ENCODE results near the gene ALK.

The ALK gene

DNA sequence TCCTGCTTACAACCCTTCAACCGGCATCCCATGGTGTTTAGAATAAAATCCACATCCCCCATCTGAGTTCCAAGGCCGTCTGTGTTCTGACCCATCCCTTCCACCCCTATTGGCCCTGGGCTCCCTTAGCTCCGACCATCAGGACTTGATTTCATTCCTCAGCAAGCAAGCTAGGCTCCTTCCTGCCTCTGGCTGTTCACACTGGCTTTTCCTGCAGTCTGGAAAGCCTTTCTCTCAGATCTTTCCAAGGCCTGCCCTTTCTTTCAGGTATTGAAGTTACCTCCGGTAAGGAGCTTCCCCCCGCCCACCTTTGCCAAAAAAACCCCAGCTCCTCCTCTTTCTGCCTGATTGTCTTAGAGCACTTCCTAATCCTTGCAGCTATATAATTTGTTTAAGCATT is 719.4 kb downstream of the ALK start:
- WGBS, result 23% methylated on average over 5 of the region's 5 CpGs
- no peaks in the 10 kb centered on the region for H3K36me3 ChIP-seq (ENCODE audit: insufficient read depth, low read length)
- no peak overlapping the region for H3K4me3 ChIP-seq (ENCODE audit: low read length)
- H3K27ac ChIP-seq (ENCODE audit: low read depth, low read length), result no peak overlapping the region
- H3K9me3 ChIP-seq (ENCODE audit: insufficient read depth, low read depth, low read length), result no peaks in the 10 kb centered on the region
- no peaks in the 10 kb centered on the region for H3K27me3 ChIP-seq (ENCODE audit: insufficient read depth, low read length)
- H3K9ac ChIP-seq (ENCODE audit: low read depth, low read length), result no peak overlapping the region
- H3K4me1 ChIP-seq (ENCODE audit: insufficient read depth, low read length), result peaks cover 11% of the 10 kb centered on the region

DNA sequence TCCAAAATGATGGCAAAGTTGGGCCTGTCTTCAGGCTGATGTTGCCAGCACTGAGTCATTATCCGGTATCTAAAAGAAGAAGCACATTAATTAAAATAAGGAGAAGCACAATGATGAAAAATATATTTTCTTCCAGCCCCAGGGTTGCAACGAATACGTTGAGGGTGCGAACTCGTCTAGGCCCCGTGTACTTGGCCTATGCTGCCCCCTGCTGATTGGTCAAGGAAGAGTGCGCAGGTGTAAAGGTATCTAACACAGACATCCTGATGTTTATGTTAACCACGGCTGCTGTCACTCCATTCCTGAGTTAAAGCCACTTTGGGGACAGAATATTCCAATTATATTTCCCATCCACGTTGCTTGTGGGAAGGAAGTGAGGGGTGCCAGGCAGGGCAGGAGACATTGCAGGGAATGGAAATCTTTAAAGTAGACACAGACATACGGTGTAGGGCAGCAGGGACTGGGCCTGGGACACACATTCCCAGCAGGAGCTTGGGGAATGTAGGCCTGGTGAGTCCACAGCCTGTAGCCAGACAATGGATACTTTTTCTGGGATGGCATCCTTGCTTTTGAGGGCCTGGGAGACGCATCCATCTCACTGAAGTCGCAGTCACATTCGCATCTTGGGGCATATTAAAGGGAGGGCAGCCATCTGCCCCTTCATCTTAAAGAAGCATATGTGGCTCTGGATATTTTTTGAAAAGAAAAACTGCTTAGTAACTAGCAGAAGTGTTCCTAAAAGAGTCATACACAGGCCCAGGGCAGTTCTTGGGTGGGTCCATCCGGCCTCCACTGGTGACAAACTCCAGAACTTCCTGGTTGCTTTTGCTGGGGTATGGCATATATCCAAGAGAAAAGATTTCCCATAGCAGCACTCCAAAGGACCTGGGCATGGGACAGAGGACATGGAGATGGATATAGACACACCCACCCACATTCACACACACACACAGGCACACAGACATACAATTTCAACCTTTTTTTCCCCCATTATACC is 724.3 kb downstream of the ALK start:
- H3K36me3 ChIP-seq (ENCODE audit: insufficient read depth, low read length), result no peaks in the 10 kb centered on the region
- WGBS, result 40% methylated on average over 14 of the region's 14 CpGs
- H3K9ac ChIP-seq (ENCODE audit: low read depth, low read length), result no peak overlapping the region
- no peaks in the 10 kb centered on the region for H3K9me3 ChIP-seq (ENCODE audit: insufficient read depth, low read depth, low read length)
- no peak overlapping the region for H3K27ac ChIP-seq (ENCODE audit: low read depth, low read length)
- H3K4me3 ChIP-seq (ENCODE audit: low read length), result no peak overlapping the region
- peaks cover 4% of the 10 kb centered on the region for H3K4me1 ChIP-seq (ENCODE audit: insufficient read depth, low read length)
- H3K27me3 ChIP-seq (ENCODE audit: insufficient read depth, low read length), result no peaks in the 10 kb centered on the region

DNA sequence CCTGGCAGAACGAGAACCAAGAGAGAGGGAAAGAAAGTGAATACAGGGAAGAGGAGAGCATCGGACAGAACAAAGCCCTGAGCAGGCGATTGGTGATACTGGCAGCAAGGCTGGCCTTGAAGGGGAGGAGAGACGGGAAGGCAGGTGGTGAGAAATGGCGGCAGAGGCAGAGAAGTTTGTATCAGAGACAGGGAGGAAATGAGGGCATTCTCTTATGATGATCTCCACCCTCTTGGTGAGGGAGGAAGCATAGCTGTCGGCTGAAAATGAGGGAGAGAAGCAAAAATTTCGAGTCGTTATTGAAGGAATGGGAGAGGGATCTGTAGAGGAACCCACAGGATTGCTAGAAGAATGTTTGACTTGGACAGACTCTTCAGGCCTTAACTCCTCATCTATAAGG is 725.6 kb downstream of the ALK start:
- Histone ChIP-seq H3K36me3 (ENCODE audit: insufficient read depth, low read length) (no peaks in the 10 kb centered on the region), H3K27ac (ENCODE audit: low read depth, low read length) (no peak overlapping the region), H3K27me3 (ENCODE audit: insufficient read depth, low read length) (no peaks in the 10 kb centered on the region), H3K4me3 (ENCODE audit: low read length) (no peak overlapping the region), H3K9me3 (ENCODE audit: insufficient read depth, low read depth, low read length) (no peaks in the 10 kb centered on the region), H3K4me1 (ENCODE audit: insufficient read depth, low read length) (no peaks in the 10 kb centered on the region), H3K9ac (ENCODE audit: low read depth, low read length) (no peak overlapping the region)
- 86% methylated on average over 8 of the region's 8 CpGs for WGBS

DNA sequence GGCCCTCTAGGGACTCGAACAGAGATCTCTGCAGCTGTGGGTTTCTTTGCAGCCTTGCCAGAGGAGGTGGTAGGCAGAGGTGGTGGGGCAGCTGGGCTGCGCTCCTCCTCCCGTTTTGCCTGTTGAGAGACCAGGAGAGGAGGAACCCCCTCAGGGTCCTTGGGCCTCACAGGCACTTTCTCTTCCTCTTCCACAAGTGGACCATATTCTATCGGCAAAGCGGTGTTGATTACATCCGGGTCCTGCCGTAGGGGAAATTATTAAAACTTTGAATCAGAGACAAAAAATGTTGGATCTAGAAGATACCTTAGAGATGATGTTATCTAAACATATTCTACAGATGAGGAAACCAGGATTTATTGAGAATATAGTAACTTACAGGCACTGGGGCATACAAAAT is 727.7 kb downstream of the ALK start:
- H3K9me3 ChIP-seq (ENCODE audit: insufficient read depth, low read depth, low read length), result no peaks in the 10 kb centered on the region
- H3K4me3 ChIP-seq (ENCODE audit: low read length), result no peak overlapping the region
- H3K9ac ChIP-seq (ENCODE audit: low read depth, low read length), result no peak overlapping the region
- H3K27ac ChIP-seq (ENCODE audit: low read depth, low read length), result no peak overlapping the region
- no peaks in the 10 kb centered on the region for H3K36me3 ChIP-seq (ENCODE audit: insufficient read depth, low read length)
- H3K4me1 ChIP-seq (ENCODE audit: insufficient read depth, low read length), result no peaks in the 10 kb centered on the region
- H3K27me3 ChIP-seq (ENCODE audit: insufficient read depth, low read length), result no peaks in the 10 kb centered on the region
- WGBS, result 87% methylated on average over 7 of the region's 7 CpGs

DNA sequence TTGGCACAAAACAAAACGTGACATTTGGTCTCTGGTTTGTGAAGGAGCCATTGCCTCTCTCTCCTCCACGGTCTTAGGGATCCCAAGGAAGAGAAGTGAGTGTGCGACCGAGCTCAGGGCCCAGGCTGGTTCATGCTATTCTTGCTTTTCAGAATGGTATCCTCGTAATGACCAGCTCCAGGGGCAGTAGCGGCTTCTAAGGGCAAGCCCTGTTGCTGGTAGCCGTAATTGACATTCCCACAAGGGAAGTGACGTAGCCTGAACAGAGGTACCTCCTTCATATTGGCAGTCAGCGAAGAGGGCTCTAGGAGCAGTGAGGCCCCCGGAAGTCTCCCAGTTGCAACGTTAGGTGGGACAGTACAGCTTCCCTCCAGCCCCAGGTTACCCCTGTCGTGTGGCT is 728.3 kb downstream of the ALK start:
- Histone ChIP-seq H3K4me1 (ENCODE audit: insufficient read depth, low read length) (no peaks in the 10 kb centered on the region), H3K4me3 (ENCODE audit: low read length) (no peak overlapping the region), H3K36me3 (ENCODE audit: insufficient read depth, low read length) (no peaks in the 10 kb centered on the region), H3K9me3 (ENCODE audit: insufficient read depth, low read depth, low read length) (no peaks in the 10 kb centered on the region), H3K27ac (ENCODE audit: low read depth, low read length) (no peak overlapping the region), H3K9ac (ENCODE audit: low read depth, low read length) (no peak overlapping the region), H3K27me3 (ENCODE audit: insufficient read depth, low read length) (no peaks in the 10 kb centered on the region)
- 93% methylated on average over 12 of the region's 12 CpGs for WGBS

DNA sequence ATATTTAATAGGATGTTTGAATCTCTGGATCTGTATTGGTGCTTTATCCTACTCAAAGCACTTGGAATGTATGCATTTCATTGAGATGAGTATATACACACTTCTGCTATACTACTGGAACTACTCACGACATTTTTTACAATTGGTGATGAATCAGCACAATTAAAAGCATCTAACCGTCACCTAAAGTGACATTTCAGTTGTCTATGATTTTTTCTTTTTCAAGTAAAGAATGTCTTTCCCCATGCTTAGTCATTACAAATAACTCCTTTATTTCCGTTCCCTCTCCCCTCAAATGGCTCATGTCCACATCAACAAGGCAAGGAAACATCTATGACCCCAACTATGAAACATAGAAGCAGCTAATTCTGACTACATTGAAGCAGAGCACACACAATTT is 728.9 kb downstream of the ALK start:
- WGBS, result 92% methylated on average over 3 of the region's 3 CpGs
- H3K27me3 ChIP-seq (ENCODE audit: insufficient read depth, low read length), result no peaks in the 10 kb centered on the region
- no peaks in the 10 kb centered on the region for H3K9me3 ChIP-seq (ENCODE audit: insufficient read depth, low read depth, low read length)
- no peaks in the 10 kb centered on the region for H3K4me1 ChIP-seq (ENCODE audit: insufficient read depth, low read length)
- no peak overlapping the region for H3K9ac ChIP-seq (ENCODE audit: low read depth, low read length)
- H3K4me3 ChIP-seq (ENCODE audit: low read length), result no peak overlapping the region
- H3K27ac ChIP-seq (ENCODE audit: low read depth, low read length), result no peak overlapping the region
- H3K36me3 ChIP-seq (ENCODE audit: insufficient read depth, low read length), result no peaks in the 10 kb centered on the region

DNA sequence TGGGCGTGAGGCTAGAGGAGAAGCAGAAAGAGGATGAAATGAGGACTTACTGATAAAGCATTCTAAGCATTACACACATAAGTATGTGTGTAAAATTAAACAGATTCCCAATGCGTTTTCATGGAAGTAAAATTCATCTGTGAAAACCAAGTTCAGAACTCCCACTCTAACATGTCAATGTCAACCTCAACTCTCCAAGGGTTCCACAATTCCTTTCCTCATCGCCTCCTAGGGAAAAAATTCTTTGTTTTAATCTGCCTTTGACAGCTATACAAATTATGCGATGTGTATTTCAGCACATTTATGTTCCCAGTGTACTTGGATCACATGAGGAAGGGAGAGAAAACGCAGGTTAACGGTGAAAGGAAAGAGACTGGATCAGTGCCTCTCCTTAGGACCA is 729.6 kb downstream of the ALK start:
- WGBS, result 95% methylated on average over 6 of the region's 6 CpGs
- no peaks in the 10 kb centered on the region for H3K36me3 ChIP-seq (ENCODE audit: insufficient read depth, low read length)
- H3K9ac ChIP-seq (ENCODE audit: low read depth, low read length), result no peak overlapping the region
- H3K27ac ChIP-seq (ENCODE audit: low read depth, low read length), result no peak overlapping the region
- H3K9me3 ChIP-seq (ENCODE audit: insufficient read depth, low read depth, low read length), result 0 out of 2 replicates have a peak, but pooled peaks cover 3% of the 10 kb centered on the region
- no peaks in the 10 kb centered on the region for H3K27me3 ChIP-seq (ENCODE audit: insufficient read depth, low read length)
- no peaks in the 10 kb centered on the region for H3K4me1 ChIP-seq (ENCODE audit: insufficient read depth, low read length)
- H3K4me3 ChIP-seq (ENCODE audit: low read length), result no peak overlapping the region

DNA sequence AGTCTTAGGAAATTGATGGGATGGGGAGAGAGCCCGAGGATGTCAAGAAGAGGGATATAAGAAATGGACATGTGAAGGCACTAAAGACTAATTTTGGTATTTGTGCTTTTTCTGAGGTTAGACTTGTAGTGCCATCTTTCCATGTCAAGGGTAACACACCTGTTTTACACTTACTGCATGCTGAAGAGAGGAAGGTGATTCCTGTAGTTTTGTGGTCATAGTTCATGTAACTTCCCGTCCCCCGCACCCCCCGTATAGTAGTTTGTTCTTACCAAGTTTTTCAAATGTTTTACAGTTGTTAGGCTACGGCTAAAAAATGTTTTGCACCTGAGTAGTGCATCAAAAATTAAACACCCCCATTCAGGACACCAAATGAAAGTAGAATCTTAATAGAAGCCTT is 732.3 kb downstream of the ALK start:
- no peaks in the 10 kb centered on the region for H3K27me3 ChIP-seq (ENCODE audit: insufficient read depth, low read length)
- H3K4me1 ChIP-seq (ENCODE audit: insufficient read depth, low read length), result no peaks in the 10 kb centered on the region
- H3K9ac ChIP-seq (ENCODE audit: low read depth, low read length), result no peak overlapping the region
- 0 out of 2 replicates have a peak, but pooled peaks cover 3% of the 10 kb centered on the region for H3K9me3 ChIP-seq (ENCODE audit: insufficient read depth, low read depth, low read length)
- no peak overlapping the region for H3K27ac ChIP-seq (ENCODE audit: low read depth, low read length)
- H3K4me3 ChIP-seq (ENCODE audit: low read length), result no peak overlapping the region
- 97% methylated on average over 5 of the region's 5 CpGs for WGBS
- H3K36me3 ChIP-seq (ENCODE audit: insufficient read depth, low read length), result no peaks in the 10 kb centered on the region

DNA sequence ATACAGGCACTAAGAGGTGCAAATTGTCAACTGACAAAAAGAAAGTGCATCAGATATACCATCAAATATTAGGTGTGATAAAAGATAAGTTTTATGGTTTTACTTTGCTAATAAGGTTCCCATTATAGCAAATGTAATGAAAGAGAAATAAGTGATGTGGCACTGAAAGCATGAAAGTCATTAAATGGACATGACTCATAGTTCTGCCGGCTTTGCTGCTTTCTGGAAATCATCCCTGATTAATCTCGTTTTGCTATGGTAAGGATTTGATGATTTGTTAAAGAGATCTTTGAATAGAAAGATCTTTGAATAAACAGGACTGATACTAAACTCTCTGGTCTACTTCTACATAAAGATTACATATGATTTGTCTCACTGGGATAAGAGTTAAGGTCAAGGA is 733.5 kb downstream of the ALK start:
- H3K4me3 ChIP-seq (ENCODE audit: low read length), result no peak overlapping the region
- H3K36me3 ChIP-seq (ENCODE audit: insufficient read depth, low read length), result no peaks in the 10 kb centered on the region
- H3K4me1 ChIP-seq (ENCODE audit: insufficient read depth, low read length), result no peaks in the 10 kb centered on the region
- H3K27me3 ChIP-seq (ENCODE audit: insufficient read depth, low read length), result no peaks in the 10 kb centered on the region
- H3K27ac ChIP-seq (ENCODE audit: low read depth, low read length), result no peak overlapping the region
- 86% methylated on average over 2 of the region's 2 CpGs for WGBS
- no peak overlapping the region for H3K9ac ChIP-seq (ENCODE audit: low read depth, low read length)
- 0 out of 2 replicates have a peak, but pooled peaks cover 3% of the 10 kb centered on the region for H3K9me3 ChIP-seq (ENCODE audit: insufficient read depth, low read depth, low read length)

DNA sequence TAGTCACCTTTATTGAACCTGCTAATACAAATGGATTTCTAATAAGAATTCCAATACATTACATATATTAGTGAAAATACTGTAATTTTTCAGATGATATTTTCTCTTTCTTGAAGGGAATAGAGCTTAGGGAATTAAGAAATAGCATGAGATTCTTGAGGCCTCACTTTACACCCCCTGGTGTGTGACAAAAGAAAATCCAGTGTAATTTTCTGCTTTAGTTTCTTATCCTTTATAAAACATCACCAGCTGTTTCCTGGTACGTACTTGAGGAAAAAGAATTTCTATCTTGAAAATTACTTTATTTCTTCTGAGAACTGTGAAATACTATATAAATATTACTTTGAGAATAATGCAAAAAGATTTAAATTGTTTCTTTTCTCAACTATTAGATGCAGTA is 734.6 kb downstream of the ALK start:
- WGBS, result no CpG with 5 or more reads among the region's 1 CpG
- no peak overlapping the region for H3K9ac ChIP-seq (ENCODE audit: low read depth, low read length)
- 0 out of 2 replicates have a peak, but pooled peaks cover 3% of the 10 kb centered on the region for H3K9me3 ChIP-seq (ENCODE audit: insufficient read depth, low read depth, low read length)
- no peaks in the 10 kb centered on the region for H3K4me1 ChIP-seq (ENCODE audit: insufficient read depth, low read length)
- H3K4me3 ChIP-seq (ENCODE audit: low read length), result no peak overlapping the region
- no peaks in the 10 kb centered on the region for H3K36me3 ChIP-seq (ENCODE audit: insufficient read depth, low read length)
- 0 out of 2 replicates have a peak, but pooled peaks cover 3% of the 10 kb centered on the region for H3K27me3 ChIP-seq (ENCODE audit: insufficient read depth, low read length)
- no peak overlapping the region for H3K27ac ChIP-seq (ENCODE audit: low read depth, low read length)

DNA sequence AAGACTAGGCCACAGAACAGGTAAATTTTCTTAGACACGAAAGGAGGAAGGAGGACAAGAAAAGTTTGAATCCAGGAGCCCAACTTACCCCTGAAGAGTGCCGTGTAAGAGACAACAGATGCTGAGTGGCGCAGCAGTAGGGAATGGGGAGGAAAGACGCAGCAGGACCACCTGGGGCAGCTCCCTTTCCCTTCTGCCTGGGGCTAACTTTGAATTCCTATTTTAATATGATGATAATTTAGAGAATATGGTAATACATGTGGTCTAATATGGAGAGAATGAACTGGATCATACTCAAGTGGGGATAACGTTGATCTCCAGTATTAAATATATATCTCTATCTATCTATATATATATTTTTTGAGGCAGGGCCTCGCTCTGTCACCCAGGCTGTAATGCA is 736.9 kb downstream of the ALK start:
- Histone ChIP-seq H3K9me3 (ENCODE audit: insufficient read depth, low read depth, low read length) (0 out of 2 replicates have a peak, but pooled peaks cover 3% of the 10 kb centered on the region), H3K27me3 (ENCODE audit: insufficient read depth, low read length) (0 out of 2 replicates have a peak, but pooled peaks cover 3% of the 10 kb centered on the region), H3K36me3 (ENCODE audit: insufficient read depth, low read length) (no peaks in the 10 kb centered on the region), H3K4me3 (ENCODE audit: low read length) (no peak overlapping the region), H3K9ac (ENCODE audit: low read depth, low read length) (no peak overlapping the region), H3K4me1 (ENCODE audit: insufficient read depth, low read length) (no peaks in the 10 kb centered on the region), H3K27ac (ENCODE audit: low read depth, low read length) (no peak overlapping the region)
- 95% methylated on average over 5 of the region's 6 CpGs for WGBS

Data from HUES64 (cell line).